ENCODE data around the gene NDUFB4.
A peak's percentile ranks its signal among the peaks of the same experiment; 100 is the strongest.

NDUFB4 gene

GRCh38 chr3:120563356-120564022, 32.6 kb upstream of the NDUFB4 start:
- no peak for DNase-seq (ENCODE audit: low spot score)
- no peak for TF ChIP-seq CTCF (IDR thresholded peaks at IDR 0.05; ENCODE audit: borderline replicate concordance, control extremely low read depth, extremely low read depth, insufficient read depth, missing control alignments)
- in situ Hi-C loops (cut with MboI; ENCODE audit: low sequenced_read_pairs, unreplicated experiment), result loop anchor here (5.0 to 25.0 kb wide), 2 partner anchors 234 to 301 kb away; no protein-coding TSS in a partner anchor

- DNase-seq (ENCODE audit: low spot score), result no peak
- no peak for TF ChIP-seq CTCF (IDR thresholded peaks at IDR 0.05; ENCODE audit: borderline replicate concordance, control extremely low read depth, extremely low read depth, insufficient read depth, missing control alignments)
- in situ Hi-C loops (cut with MboI; ENCODE audit: low sequenced_read_pairs, unreplicated experiment), result loop anchor here (25.0 kb wide), 1 partner anchor 304 kb away; no protein-coding TSS in a partner anchor
Measured at GRCh38 chr3:120566243-120566975, 29.7 kb upstream of the NDUFB4 start.

- in situ Hi-C loops (cut with MboI; ENCODE audit: low sequenced_read_pairs, unreplicated experiment), result loop anchor here (25.0 kb wide), 1 partner anchor 305 kb away; no protein-coding TSS in a partner anchor
- peak; percentile 34 for TF ChIP-seq CTCF (IDR thresholded peaks at IDR 0.05; ENCODE audit: borderline replicate concordance, control extremely low read depth, extremely low read depth, insufficient read depth, missing control alignments)
Measured at GRCh38 chr3:120567370-120568201, 28.6 kb upstream of the NDUFB4 start.

GRCh38 chr3:120568202-120568531, 28.0 kb upstream of the NDUFB4 start:
- TF ChIP-seq CTCF (IDR thresholded peaks at IDR 0.05; ENCODE audit: borderline replicate concordance, control extremely low read depth, extremely low read depth, insufficient read depth, missing control alignments), result no peak
- no peak for DNase-seq (ENCODE audit: low spot score)
- in situ Hi-C loops (cut with MboI; ENCODE audit: low sequenced_read_pairs, unreplicated experiment), result loop anchor here (25.0 kb wide), 1 partner anchor 306 kb away; no protein-coding TSS in a partner anchor

More at GRCh38 chr3:120567370-120568201, 28.6 kb upstream of the NDUFB4 start:
- DNase-seq (ENCODE audit: low spot score), result no peak

- no peak for TF ChIP-seq CTCF (IDR thresholded peaks at IDR 0.05; ENCODE audit: borderline replicate concordance, control extremely low read depth, extremely low read depth, insufficient read depth, missing control alignments)
- in situ Hi-C loops (cut with MboI; ENCODE audit: low sequenced_read_pairs, unreplicated experiment), result loop anchor here (25.0 kb wide), 1 partner anchor 306 kb away; no protein-coding TSS in a partner anchor
- no peak for DNase-seq (ENCODE audit: low spot score)
Measured at GRCh38 chr3:120568598-120568997, 27.5 kb upstream of the NDUFB4 start.

Measured in GM13976 (cell line).